ENCODE data around the gene RCBTB2.
"Not testable (repeated sequence)": the region's sequence is repeated elsewhere in the genome, so short reads cannot be mapped to it uniquely, and the experiment has no call there.

The RCBTB2 gene

DNA sequence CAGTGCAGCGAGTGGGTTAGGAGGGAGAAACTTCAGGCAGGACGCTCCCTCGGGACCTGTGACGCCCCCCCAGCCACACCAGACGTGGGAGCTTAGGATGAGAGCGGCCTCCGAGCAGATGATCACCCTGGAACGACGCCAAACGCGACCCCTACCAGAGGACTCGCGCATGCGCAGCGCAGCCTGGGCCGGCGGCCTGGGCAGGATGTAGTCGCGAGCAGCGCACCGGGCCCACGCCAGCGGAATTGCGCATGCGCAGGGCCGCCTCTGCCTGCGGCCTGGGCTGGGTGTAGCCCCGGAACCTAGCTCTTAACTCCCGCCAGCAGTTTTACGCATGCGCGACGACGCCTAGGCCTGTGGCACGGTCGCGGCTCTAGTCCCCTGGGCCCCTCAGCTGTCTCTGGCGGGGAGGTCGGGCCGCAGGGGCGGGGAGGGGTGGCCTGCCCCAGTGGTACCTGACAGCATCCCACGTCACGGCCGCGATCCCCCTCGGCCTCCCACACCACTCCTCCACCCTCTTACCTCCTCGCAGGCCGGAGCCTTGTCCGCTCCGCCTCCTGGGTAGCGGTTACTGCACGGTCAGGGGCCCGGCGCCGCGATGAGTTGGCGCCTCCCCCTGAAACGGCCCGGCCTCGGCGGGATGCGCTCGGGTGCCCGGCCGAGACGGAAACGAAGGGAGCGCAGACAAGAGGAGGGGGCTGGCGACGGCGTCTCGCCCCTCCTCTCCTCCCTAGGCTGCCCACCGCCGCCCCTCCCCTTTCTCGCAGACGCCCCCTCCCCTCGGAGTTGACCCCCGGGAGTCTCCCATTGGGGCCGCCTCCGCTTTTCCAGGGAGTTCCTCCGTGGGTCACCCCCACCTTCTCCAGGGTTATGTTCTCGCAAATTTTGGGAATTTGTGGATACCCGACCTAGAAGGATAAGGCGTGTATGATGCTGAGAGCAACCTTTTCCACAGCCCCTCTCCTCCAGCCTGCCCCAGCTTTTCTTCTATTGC, at the start of gene RCBTB2:
RCBTB2 (minus strand) TSS at position 575 of the 994 bp plus-strand sequence. CDS start 11,141 bp downstream, outside the sequence.
- DNase-seq: peak; percentile 99

GRCh38 chr13:48582084-48582483, 49.2 kb upstream of the RCBTB2 start:
- no peak for DNase-seq

DNA sequence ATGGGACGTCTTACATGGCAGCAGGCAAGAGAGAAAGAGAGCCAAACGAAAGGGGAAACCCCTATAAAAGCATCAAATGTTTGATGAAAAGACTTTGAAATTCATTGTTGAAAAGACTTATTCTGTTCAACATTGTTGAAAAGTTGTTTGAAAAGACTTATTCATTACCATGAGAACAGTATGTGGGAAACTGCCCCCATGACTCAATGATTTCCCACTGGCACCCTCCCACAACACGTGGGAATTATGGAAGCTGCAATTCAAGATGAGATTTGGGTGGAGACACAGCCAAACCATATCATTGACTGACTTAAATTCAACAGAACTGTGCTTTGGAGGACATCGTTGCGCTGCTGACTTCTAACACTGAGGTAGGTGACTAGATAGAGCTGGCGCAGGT, 48.0 kb upstream of the RCBTB2 start:
- no peak for DNase-seq

DNA sequence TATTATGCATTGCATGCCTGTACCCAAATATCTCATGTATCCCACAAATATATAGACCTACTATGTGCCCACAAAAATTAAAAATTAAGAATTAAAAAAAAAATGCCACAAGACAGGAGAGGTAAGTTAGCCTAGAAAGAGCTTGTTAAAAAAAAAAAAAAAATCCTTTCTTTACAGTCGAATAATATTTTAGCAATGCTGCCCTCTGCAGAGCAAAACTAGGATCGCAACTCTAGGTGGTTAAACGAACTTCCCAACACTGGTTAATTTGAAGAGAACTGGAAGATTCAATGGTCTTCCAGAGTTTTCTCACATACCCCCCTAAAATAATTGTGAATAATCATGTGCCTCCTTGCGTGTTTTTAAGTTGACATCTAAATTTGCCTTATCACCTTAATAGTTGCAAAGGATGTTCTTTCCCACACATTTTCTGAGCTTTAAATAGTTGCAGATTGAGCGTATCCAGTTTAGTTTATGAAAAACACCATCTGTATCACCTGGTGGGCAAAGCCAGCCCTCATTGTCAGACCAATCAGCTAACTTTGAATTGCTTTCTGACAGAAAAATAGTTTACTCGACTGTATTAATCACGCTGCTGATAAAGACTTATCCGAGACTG, 47.4 kb upstream of the RCBTB2 start:
- peak; percentile 82 for DNase-seq

GRCh38 chr13:48579919-48580180, 47.0 kb upstream of the RCBTB2 start:
- not testable (repeated sequence) for DNase-seq

- DNase-seq: no peak
Measured at GRCh38 chr13:48579165-48579918, 46.5 kb upstream of the RCBTB2 start.

GRCh38 chr13:48578516-48579164, 45.8 kb upstream of the RCBTB2 start:
- DNase-seq: no peak

GRCh38 chr13:48576448-48577010, 43.6 kb upstream of the RCBTB2 start:
- no peak for DNase-seq

DNA sequence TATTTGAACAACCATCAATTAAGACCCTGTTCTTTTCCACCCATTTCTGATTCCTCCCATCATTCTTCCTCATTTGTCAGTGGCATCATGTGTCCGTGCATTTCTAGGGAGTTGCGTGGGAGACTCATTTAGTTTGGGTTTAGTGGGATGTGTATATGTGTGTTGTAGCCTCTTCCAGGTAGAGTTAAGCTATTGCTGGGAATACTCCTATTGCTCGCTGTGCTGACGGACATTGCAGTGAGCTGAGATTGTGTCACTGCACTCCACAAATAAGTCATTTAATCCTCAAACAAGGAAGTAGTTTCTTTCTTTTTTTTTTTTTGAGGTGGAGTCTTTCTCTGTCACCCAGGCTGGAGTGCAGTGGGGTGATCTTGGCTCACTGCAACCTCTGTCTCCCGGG, 42.2 kb upstream of the RCBTB2 start:
- DNase-seq: no peak

DNA sequence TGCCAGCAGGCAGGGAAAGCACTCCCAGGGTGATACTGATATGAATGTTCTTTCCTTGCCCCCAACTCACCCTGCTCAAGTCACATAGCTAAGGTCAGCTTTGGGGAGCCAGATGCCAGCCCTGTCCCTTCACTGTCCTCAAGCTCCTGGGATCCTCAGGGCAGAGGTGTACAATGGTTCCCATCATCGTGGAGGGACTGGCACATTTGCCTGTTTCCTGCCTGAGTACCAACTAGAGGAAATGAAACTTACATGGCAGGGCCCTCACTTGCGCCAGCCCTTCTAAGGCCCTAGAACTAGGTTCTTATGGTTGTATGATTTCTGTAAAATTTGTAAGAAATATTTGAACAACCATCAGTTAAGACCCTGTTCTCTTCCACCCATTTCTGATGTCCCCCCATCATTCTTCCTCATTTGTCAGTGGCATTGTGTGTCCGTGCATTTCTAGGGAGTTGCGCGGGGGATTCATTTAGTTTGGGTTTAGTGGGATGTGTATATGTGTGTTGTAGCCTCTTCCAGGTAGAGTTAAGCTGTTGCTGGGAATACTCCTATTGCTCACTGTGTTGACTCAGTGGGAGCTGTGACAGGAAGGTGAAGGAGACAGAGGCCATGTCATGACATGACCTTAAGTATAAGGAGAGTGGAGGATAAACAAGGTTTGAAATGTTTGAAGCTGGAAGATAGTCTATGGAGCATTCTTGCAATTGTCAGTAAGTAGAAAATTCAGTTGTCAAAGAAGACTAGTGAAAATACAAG, 41.3 kb upstream of the RCBTB2 start:
- no peak for DNase-seq

DNA sequence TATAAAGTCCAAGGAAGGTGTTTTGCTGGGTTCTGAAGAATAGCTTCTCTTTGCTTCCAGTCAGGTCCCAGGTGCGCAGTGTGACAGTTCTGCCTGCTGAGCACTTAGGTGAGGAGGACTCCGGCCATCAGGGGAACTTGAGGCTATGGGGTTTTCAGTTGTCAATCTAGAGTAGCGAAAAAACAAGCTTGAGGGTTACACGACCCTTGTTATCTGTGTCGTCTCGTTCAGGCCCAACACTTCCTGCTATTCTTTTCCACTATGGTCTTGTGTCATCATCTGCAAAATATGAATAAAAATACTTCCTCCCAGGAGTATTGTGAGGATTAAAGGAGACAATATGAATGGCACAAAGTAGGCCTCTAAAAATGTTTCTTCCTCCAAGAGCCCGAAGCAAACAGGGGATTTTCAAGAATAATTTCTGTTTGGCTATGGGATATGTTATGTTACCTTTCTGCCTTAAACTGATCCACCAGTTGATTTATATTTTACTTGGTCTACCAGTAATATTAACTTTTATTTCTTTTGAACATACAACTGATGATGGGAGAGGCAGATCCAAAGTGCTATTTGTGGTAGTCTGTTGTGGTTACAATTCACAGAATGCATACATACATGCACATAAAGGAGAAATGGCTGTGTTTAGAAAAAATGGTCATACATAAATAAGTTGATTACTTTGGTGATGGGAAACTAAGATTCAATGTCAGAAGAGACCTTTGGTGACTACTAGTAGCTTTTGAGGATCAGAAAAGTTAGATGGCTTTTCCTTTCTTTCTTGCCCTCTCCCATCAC, 40.5 kb upstream of the RCBTB2 start:
- DNase-seq: no peak

DNA sequence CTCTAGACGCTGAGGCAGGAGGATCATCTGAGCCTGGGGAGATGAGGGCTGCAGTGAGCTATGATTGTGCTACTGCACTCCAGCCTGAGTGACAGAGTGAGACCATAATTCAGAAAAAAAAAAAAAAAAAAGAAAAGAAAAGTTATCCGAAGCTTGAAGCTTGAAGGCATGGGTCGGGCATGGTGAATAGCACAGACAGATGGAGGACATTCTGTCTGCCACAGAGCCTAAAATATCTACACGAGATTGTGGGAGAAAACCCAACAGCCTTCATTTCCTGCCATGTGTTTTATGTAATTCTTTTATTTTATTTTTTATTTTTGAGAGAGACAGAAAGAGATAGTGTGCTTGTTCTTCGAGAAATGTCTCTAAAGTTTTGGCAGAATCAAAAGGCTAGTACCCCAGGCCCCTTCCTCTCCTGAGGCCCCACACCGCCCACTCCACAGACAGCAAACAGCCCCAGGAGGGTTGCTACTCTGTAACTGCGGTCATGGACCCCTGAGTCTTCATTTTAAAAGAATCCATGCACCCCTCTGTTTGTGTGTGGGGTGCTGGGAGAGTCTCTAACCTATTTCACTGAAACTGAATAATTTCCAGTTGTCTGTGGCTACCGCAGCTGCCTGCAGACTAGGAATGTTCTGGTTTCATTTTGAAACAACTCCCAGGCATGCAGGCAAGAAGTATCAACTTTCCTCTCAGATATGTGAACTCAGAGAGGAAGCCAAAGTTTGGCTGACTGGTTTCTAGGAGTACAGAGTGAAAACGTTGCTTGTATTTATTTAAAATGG, 38.4 kb upstream of the RCBTB2 start:
- no peak for DNase-seq

DNA sequence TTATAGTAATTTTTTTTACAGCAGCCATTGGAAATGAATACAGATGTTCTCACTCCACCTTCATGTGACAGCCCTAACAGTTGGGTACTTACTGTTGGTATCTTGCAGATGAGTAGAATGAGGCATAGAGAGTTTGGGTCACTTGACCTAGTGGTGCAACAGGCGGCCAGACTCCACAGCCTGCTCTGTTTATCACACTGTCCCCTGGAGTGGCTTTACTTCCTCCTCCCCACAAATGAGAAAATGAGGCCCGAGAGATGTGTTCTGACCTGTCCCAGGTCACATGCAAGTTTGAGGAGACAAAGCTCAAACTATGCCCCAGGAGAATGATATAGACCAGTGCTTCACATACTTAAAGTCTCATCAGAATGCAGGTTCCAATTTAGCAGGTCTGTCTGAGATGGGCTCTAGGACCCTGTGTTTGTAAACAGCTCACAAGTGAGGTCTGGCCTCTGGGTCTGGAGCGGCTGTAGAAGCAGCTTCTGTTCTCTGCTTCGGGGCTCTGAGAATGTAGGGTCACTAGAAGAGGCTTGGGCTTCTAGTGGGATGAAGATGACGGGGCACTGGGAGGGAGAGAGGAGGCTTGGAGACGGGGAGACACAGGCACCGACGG, 37.4 kb upstream of the RCBTB2 start:
- DNase-seq: no peak

DNA sequence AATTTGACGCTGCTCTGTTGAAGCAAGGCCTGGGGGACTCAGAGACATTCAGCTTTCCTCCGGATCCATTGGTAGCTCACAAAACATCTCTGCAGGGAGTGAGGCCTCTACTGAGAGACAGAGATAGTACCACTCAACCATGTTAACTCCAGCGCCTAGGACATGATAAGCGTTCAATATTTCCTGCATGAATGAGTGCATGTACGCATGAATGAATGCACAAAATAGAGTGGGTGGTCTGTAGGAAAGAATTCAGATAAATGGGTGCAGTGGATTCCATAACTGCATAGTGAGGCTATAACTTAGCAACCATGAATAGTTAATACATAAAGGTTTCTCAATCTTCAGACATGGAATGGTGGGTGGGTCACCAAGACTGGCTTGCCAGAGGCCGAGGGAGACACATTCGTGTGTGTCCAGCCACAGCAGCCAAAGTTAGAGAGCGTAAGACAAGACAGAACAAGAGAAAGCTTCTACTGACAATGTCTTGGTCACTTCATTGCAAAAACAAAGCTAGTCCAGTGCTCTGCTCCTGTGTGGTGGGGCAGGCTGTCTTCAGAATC, 36.3 kb upstream of the RCBTB2 start:
- DNase-seq: no peak

GRCh38 chr13:48568370-48569103, 35.7 kb upstream of the RCBTB2 start:
- DNase-seq: no peak

DNA sequence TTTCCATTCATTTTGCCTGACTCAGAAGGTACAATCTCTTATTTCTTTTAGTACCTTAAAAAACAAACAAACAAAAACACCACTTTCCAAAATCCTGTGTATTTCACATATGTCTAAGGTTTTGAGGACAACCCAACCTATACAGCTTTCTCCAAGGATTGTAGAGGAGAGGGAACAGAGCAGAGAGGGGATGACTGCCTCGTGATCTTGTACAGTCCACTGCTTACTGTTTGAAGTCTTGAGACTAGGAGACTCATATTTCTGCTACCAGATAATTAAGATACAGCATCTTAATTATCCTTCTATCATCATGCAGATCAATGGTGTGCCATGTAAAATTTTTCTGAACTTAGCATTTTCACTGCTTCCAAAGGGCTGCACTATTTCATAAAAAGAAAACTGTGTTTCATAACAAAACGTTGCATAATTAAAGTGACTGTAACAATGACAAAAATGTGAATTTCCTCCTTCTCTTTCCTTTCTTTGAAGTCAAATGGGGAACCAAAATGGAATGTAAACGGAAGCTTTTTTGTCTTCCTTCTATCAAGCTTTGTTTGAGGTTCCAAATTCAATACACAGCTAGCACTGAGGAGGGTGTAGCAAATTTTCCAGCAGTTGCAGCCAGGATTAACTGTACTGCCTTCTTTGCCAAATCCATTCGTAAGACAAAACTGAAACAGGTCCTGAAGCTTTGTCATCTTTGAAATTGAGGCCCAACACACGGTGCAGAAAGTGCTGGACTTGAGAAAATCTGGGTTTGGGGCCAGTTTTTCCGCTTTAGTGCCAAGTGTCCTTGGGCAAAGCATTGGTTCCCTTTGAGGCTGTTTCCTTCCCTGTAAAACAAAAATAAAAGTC, 34.9 kb upstream of the RCBTB2 start:
- no peak for DNase-seq

- DNase-seq: no peak
Measured at GRCh38 chr13:48564056-48564455, 31.2 kb upstream of the RCBTB2 start.

- DNase-seq: no peak
Measured at GRCh38 chr13:48563626-48564025, 30.7 kb upstream of the RCBTB2 start.
